GM12878 (cell line): ENCODE results near the gene UBE2E3. TPM values are rescaled to one million over a fixed set of nuclear protein-coding genes. Genes with fewer than 3 reads are reported as not detected.
A peak's percentile ranks its signal among the peaks of the same experiment; 100 is the strongest.

ENCODE experiments used
- ATAC-seq: fragments of 200-7000 bp; cut with Tn5 transposase; 3 replicates; pipeline ENCODE4 v1.9.1; 2020; ENCODE audit warnings: mild to moderate bottlenecking, moderate library complexity
- BruUV-seq: library from RNA; stranded (reverse); fragments of 400-500 nt; replicated peaks from 2 replicates; lab custom pipeline; 2021; lab: Mats Ljungman, UMichigan
- CTCF ChIA-PET: fragments of 300-600 bp; sonication (Branson Sonifier 250); formaldehyde crosslinking; extraction: SDS; loops from one replicate; lab custom pipeline; 2021; ENCODE audit warnings: inconsistent platforms; lab: Yijun Ruan, JAX
- POLR2A ChIA-PET: fragments of 350-600 bp; formaldehyde crosslinking; extraction: SDS; loops from one replicate; lab custom pipeline; 2021; ENCODE audit warnings: inconsistent platforms; lab: Charles Lee
- RAD21 ChIA-PET: fragments of 300-600 bp; sonication (Branson Sonifier 250); formaldehyde crosslinking; loops from one replicate; lab custom pipeline; 2023; ENCODE audit warnings: antibody characterized with exemption; ENCODE audit not compliant: unreplicated experiment; lab: Charles Lee
- SMC1A ChIA-PET: fragments of 300-600 bp; sonication (Branson Sonifier 250); formaldehyde crosslinking; loops from one replicate; lab custom pipeline; 2023; ENCODE audit not compliant: unreplicated experiment, uncharacterized antibody; lab: Charles Lee
- DNase-seq: peaks from one replicate; pipeline ENCODE4 v3.0.0-alpha.2; 2011; ENCODE audit warnings: low read depth, low spot score
- FAIRE-seq: peaks from 3 replicates; lab custom pipeline; 2011; peaks lifted over from hg19 to GRCh38; lab: Jason Lieb, UNC
- H2AFZ ChIP-seq: 2 replicates; pipeline ENCODE4 v1.6.0; 2011; ENCODE audit warnings: low read depth, low read length, control low read depth; ENCODE audit not compliant: control insufficient read depth
- H3K27ac ChIP-seq: 2 replicates; pipeline ENCODE4 v1.5.1; 2011; ENCODE audit warnings: control low read depth; ENCODE audit not compliant: control insufficient read depth, insufficient read depth
- H3K27me3 ChIP-seq, 2 experiments: replicated peaks in 1 of 2; 2 replicates each; pipeline versions ENCODE4 v1.6.0 to v1.6.1; 2011; ENCODE audit warnings: low read length in 1 of 2; ENCODE audit not compliant: control insufficient read depth in 2 of 2, insufficient read depth in 2 of 2
- H3K36me3 ChIP-seq, 2 experiments: 2 replicates each; pipeline ENCODE4 v1.5.1; 2011; ENCODE audit warnings: low read length in 1 of 2; ENCODE audit not compliant: control insufficient read depth in 2 of 2, insufficient read depth in 2 of 2
- H3K4me1 ChIP-seq: 2 replicates; pipeline ENCODE4 v1.6.1; 2011; ENCODE audit warnings: mild to moderate bottlenecking, low read length, moderate library complexity, mixed read lengths; ENCODE audit not compliant: control insufficient read depth, insufficient read depth
- H3K4me2 ChIP-seq: 2 replicates; pipeline ENCODE4 v1.6.0; 2011; ENCODE audit warnings: control low read depth; ENCODE audit not compliant: control insufficient read depth, insufficient read depth
- H3K4me3 ChIP-seq: fragments of 200-600 bp; sonication (generic); 2 replicates; pipeline ENCODE4 v1.5.1; 2016
- H3K79me2 ChIP-seq: 2 replicates; pipeline ENCODE4 v1.6.0; 2011; ENCODE audit warnings: low read length; ENCODE audit not compliant: control insufficient read depth, insufficient read depth
- H3K9ac ChIP-seq: 2 replicates; pipeline ENCODE4 v1.8.0; 2011; ENCODE audit warnings: low read length, control low read depth, mixed read lengths; ENCODE audit not compliant: control insufficient read depth, insufficient read depth
- H3K9me3 ChIP-seq: replicated peaks from 3 replicates; pipeline ENCODE4 v1.5.1; 2011; ENCODE audit warnings: mild to moderate bottlenecking, low read length; ENCODE audit not compliant: control insufficient read depth, insufficient read depth
- H4K20me1 ChIP-seq: 2 replicates; pipeline ENCODE4 v1.6.0; 2011; ENCODE audit not compliant: control insufficient read depth, insufficient read depth
- FOXM1 ChIP-seq: IDR thresholded peaks from 2 replicates; pipeline ENCODE4 v1.6.1; 2012; ENCODE audit warnings: low read depth, mild to moderate bottlenecking, inconsistent platforms, low read length, moderate library complexity
- MEF2A ChIP-seq: IDR thresholded peaks from 2 replicates; pipeline ENCODE4 v1.6.1; 2011; ENCODE audit warnings: low read depth, mild to moderate bottlenecking, low read length, moderate library complexity; ENCODE audit not compliant: insufficient read depth
- MEF2B ChIP-seq: fragments of 450-650 bp; IDR thresholded peaks from 2 replicates; pipeline ENCODE4 v1.6.1; 2018; ENCODE audit warnings: mild to moderate bottlenecking, moderate library complexity; ENCODE audit not compliant: partially characterized antibody, poor library complexity, severe bottlenecking
- RAD21 ChIP-seq: IDR thresholded peaks from 2 replicates; pipeline ENCODE4 v1.6.1; 2011; ENCODE audit warnings: mild to moderate bottlenecking, low read depth, low read length, moderate library complexity; ENCODE audit not compliant: insufficient read depth
- RUNX3 ChIP-seq: IDR thresholded peaks from 2 replicates; pipeline ENCODE4 v1.6.1; 2012; ENCODE audit warnings: low read length, inconsistent platforms
- SMC3 ChIP-seq: IDR thresholded peaks from 2 replicates; pipeline ENCODE4 v1.6.1; 2011; ENCODE audit warnings: low read length, improper control_type of control experiment, borderline replicate concordance
- TAF1 ChIP-seq: IDR thresholded peaks from 2 replicates; pipeline ENCODE4 v1.6.1; 2011; ENCODE audit warnings: mild to moderate bottlenecking, low read depth, low read length, borderline replicate concordance
- WGBS: methylation state at CpG from one replicate; pipeline ENCODE4 v1.1.6; 2016; ENCODE audit warnings: low lambda C conversion rate; ENCODE audit not compliant: insufficient replicate concordance, insufficient coverage; ENCODE audit errors: missing lambda C conversion rate; 5-methylcytosine and 5-hydroxymethylcytosine counted together
- in situ Hi-C: fragments of 300-500 bp; cut with MboI; formaldehyde crosslinking; loops from 9 replicates; pipeline ENCODE4 v1.14.3; 2018; ENCODE audit warnings: mixed read lengths
- intact Hi-C: fragments of 100-400 bp; cut with micrococcal nuclease; formaldehyde crosslinking; loops from one replicate; pipeline ENCODE4 v1.14.2; 2022; ENCODE audit not compliant: unreplicated experiment
- polyA plus RNA-seq, 11 experiments: library from polyadenylated mRNA; depleted of rRNA in 4 of 11; unstranded in 6 of 11; stranded (reverse) in 5 of 11; fragments of >200 nt; fragmentation: Nextera tagmentation in 4 of 11; fragmentation: Illumina TruSeq in 1 of 11; extraction: Ambion mirVana in 4 of 11; extraction: Trizol in 1 of 11; gene quantifications; 1 replicate in 1 of 11; 2 replicates in 10 of 11; pipeline versions ENCODE4 v1.2.1 to v1.2.3, GENCODE V29; 2011 to 2016; ENCODE audit warnings: inconsistent platforms in 2 of 11, missing spikeins in 2 of 11, low read depth in 1 of 11
- total RNA-seq, 4 experiments: library from RNA; depleted of rRNA in 3 of 4; stranded (reverse); fragments of >200 nt in 3 of 4; fragmentation: Illumina TruSeq in 1 of 4; extraction: Trizol in 1 of 4; gene quantifications; 2 replicates each; pipeline versions ENCODE4 v1.2.1 to v1.2.3, GENCODE V29; 2013 to 2021
- TF ChIP-seq, protein P1 (sequence below), 3 experiments: IDR thresholded peaks in 2 of 3; conservative IDR thresholded peaks in 1 of 3; 2 replicates each; pipeline ENCODE4 v1.5.1; 2011; ENCODE audit warnings: low read depth in 3 of 3, low read length in 3 of 3, mild to moderate bottlenecking in 3 of 3, control low read depth in 2 of 3, moderate library complexity in 2 of 3, inconsistent platforms in 1 of 3, mixed read lengths in 1 of 3; ENCODE audit not compliant: control insufficient read depth in 2 of 3, insufficient read depth in 1 of 3; ENCODE audit errors: extremely low read depth in 1 of 3
- TF ChIP-seq, protein P2 (sequence below): IDR thresholded peaks from 2 replicates; pipeline ENCODE4 v1.6.1; 2012; ENCODE audit warnings: low read length, inconsistent platforms
- TF ChIP-seq, protein P3 (sequence below): fragments of 450-650 bp; IDR thresholded peaks from 2 replicates; pipeline ENCODE4 v1.6.1; 2017; ENCODE audit warnings: mild to moderate bottlenecking, low read depth, inconsistent platforms; ENCODE audit not compliant: poor library complexity, severe bottlenecking

UBE2E3 gene
- total and polyA plus RNA-seq, 10 of the 15 experiments (the other 5 are each of a cell fraction or from before 2014, with no cell fraction given), result 14.9 to 50.0 (median 26.2) TPM

DNA sequence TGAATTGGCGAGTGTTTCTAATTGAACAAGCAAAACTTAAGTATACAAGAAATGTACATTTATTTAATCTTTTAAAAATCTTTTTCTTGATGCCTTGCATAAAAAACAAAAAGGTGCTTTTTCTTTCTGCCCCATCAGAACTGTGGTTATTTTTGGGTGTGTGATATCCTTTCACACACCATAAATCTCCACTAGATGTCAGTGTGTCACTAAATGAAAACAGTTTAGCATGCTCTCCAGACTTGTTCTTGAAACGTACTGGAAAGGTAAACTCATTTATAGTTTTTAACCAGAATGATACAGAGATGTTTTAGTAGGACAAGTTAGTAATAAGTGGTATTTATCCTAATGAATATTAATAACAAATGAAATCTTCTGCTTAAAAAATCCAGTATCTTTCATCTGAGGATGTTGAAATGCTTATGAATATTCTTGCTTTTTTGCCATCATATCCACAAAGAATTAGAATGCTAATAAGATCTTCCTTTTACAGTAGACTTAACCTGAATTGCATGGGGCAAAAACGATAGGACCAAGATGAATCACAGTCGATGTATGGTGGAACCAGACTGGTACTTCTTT is 96.8 kb downstream of the UBE2E3 start:
- in situ Hi-C loops, result no loop called here
- WGBS, result 34% methylated on average over 4 of the region's 4 CpGs
- no peaks in the 10 kb centered on the region for H3K79me2 ChIP-seq
- ChIA-PET RAD21 (interaction anchor here (0.9 to 1.0 kb wide), 2 partner anchors 638 kb away, joined by 4 read pairs; no protein-coding TSS in a partner anchor), SMC1A (interaction anchor here (1.0 to 2.0 kb wide), 4 partner anchors 28 to 642 kb away, joined by 3 to 8 read pairs (median 3); no protein-coding TSS in a partner anchor), CTCF (interaction anchor here (0.7 to 1.7 kb wide), 6 partner anchors 8 to 642 kb away, joined by 3 to 12 read pairs (median 6); no protein-coding TSS in a partner anchor), POLR2A (no interaction called here)
- no peak overlapping the region for H3K4me3 ChIP-seq
- no peaks in the 10 kb centered on the region for H3K9me3 ChIP-seq
- H3K27ac ChIP-seq, result no peak overlapping the region
- no peak overlapping the region for H3K4me2 ChIP-seq
- TF ChIP-seq, protein P1, sequence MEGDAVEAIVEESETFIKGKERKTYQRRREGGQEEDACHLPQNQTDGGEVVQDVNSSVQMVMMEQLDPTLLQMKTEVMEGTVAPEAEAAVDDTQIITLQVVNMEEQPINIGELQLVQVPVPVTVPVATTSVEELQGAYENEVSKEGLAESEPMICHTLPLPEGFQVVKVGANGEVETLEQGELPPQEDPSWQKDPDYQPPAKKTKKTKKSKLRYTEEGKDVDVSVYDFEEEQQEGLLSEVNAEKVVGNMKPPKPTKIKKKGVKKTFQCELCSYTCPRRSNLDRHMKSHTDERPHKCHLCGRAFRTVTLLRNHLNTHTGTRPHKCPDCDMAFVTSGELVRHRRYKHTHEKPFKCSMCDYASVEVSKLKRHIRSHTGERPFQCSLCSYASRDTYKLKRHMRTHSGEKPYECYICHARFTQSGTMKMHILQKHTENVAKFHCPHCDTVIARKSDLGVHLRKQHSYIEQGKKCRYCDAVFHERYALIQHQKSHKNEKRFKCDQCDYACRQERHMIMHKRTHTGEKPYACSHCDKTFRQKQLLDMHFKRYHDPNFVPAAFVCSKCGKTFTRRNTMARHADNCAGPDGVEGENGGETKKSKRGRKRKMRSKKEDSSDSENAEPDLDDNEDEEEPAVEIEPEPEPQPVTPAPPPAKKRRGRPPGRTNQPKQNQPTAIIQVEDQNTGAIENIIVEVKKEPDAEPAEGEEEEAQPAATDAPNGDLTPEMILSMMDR (IDR thresholded peaks at IDR 0.05 in 2 of 3, conservative IDR thresholded peaks at IDR 0.05 in 1 of 3; ENCODE audit: control insufficient read depth in 2 of 3, extremely low read depth in 1 of 3, insufficient read depth in 1 of 3, low read depth in 3 of 3, low read length in 3 of 3), result peak; percentile 60 to 71 (median 65)
- TF ChIP-seq MEF2A (peak; percentile 89), FOXM1 (0 out of 2 replicates have a peak, but pooled peaks have one; percentile 21), TAF1 (no peak), RAD21 (peak; percentile 93), RUNX3 (peak; percentile 47; the same call in 1 of the 2 replicates), SMC3 (peak; percentile 75), MEF2B (peak; percentile 61)
- TF ChIP-seq, protein P2, sequence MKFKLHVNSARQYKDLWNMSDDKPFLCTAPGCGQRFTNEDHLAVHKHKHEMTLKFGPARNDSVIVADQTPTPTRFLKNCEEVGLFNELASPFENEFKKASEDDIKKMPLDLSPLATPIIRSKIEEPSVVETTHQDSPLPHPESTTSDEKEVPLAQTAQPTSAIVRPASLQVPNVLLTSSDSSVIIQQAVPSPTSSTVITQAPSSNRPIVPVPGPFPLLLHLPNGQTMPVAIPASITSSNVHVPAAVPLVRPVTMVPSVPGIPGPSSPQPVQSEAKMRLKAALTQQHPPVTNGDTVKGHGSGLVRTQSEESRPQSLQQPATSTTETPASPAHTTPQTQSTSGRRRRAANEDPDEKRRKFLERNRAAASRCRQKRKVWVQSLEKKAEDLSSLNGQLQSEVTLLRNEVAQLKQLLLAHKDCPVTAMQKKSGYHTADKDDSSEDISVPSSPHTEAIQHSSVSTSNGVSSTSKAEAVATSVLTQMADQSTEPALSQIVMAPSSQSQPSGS, result no peak
- TF ChIP-seq, protein P3, sequence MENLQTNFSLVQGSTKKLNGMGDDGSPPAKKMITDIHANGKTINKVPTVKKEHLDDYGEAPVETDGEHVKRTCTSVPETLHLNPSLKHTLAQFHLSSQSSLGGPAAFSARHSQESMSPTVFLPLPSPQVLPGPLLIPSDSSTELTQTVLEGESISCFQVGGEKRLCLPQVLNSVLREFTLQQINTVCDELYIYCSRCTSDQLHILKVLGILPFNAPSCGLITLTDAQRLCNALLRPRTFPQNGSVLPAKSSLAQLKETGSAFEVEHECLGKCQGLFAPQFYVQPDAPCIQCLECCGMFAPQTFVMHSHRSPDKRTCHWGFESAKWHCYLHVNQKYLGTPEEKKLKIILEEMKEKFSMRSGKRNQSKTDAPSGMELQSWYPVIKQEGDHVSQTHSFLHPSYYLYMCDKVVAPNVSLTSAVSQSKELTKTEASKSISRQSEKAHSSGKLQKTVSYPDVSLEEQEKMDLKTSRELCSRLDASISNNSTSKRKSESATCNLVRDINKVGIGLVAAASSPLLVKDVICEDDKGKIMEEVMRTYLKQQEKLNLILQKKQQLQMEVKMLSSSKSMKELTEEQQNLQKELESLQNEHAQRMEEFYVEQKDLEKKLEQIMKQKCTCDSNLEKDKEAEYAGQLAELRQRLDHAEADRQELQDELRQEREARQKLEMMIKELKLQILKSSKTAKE, result no peak
- H4K20me1 ChIP-seq, result no peaks in the 10 kb centered on the region
- H3K36me3 ChIP-seq, result no peaks in the 10 kb centered on the region
- intact Hi-C loops, result loop anchor here (1.0 to 5.0 kb wide), 3 partner anchors 380 to 1000 kb away; partner anchors contain the start of gene ITGA4
- no peak overlapping the region for H3K9ac ChIP-seq
- no peak overlapping the region for H2AFZ ChIP-seq
- H3K27me3 ChIP-seq, result no peaks in the 10 kb centered on the region
- peak; percentile 85 for FAIRE-seq
- ATAC-seq, result peak; percentile 94
- no peaks in the 10 kb centered on the region for H3K4me1 ChIP-seq
- peak; percentile 16 for DNase-seq
- BruUV-seq, result no TSS peak
